Keratinocyte (primary cell): ENCODE measurements around the gene TRIM10. TPM values are rescaled to one million over a fixed set of nuclear protein-coding genes. Genes with fewer than 3 reads are reported as not detected.

Experiments
- DNase-seq: peaks from one replicate; pipeline ENCODE4 v3.0.0-alpha.2; 2011; ENCODE audit warnings: low read depth, missing footprints, low spot score
- FAIRE-seq: peaks from 2 replicates; lab custom pipeline; 2011; peaks lifted over from hg19 to GRCh38; lab: Jason Lieb, UNC
- H2AFZ ChIP-seq: 2 replicates; pipeline ENCODE4 v1.6.0; 2012; ENCODE audit warnings: low read length, control low read depth, inconsistent platforms; ENCODE audit not compliant: control insufficient read depth
- H3K27ac ChIP-seq: 2 replicates; pipeline ENCODE4 v1.5.1; 2011; ENCODE audit warnings: low read length; ENCODE audit not compliant: control insufficient read depth, insufficient read depth
- H3K27me3 ChIP-seq: 3 replicates; pipeline ENCODE4 v1.6.0; 2011; ENCODE audit warnings: low read length; ENCODE audit not compliant: control insufficient read depth, insufficient read depth; ENCODE audit errors: extremely low read depth
- H3K36me3 ChIP-seq, 2 experiments: 2 replicates in 1 of 2; 3 replicates in 1 of 2; pipeline ENCODE4 v1.5.1; 2011; ENCODE audit warnings: low read length in 2 of 2, mild to moderate bottlenecking in 1 of 2; ENCODE audit not compliant: control insufficient read depth in 2 of 2, insufficient read depth in 2 of 2; ENCODE audit errors: extremely low read depth in 1 of 2
- H3K4me1 ChIP-seq: 3 replicates; pipeline ENCODE4 v1.5.1; 2011; ENCODE audit warnings: low read length; ENCODE audit not compliant: control insufficient read depth, insufficient read depth; ENCODE audit errors: extremely low read depth
- H3K4me2 ChIP-seq: 3 replicates; pipeline ENCODE4 v1.6.0; 2011; ENCODE audit warnings: low read depth, low read length; ENCODE audit not compliant: control insufficient read depth, insufficient read depth; ENCODE audit errors: extremely low read depth
- H3K4me3 ChIP-seq, 3 experiments: fragments of 200-600 bp in 1 of 3; sonication (generic) in 1 of 3; 2 replicates in 2 of 3; 3 replicates in 1 of 3; pipeline ENCODE4 v1.5.1; 2011 to 2016; ENCODE audit warnings: low read length in 3 of 3, mild to moderate bottlenecking in 3 of 3, control low read depth in 2 of 3, inconsistent platforms in 1 of 3, low read depth in 1 of 3, mixed read lengths in 1 of 3, mixed run types in 1 of 3, moderate library complexity in 1 of 3; ENCODE audit not compliant: control insufficient read depth in 2 of 3, insufficient read depth in 2 of 3; ENCODE audit errors: extremely low read depth in 1 of 3
- H3K79me2 ChIP-seq: 2 replicates; pipeline ENCODE4 v1.6.0; 2012; ENCODE audit warnings: low read length; ENCODE audit not compliant: control insufficient read depth, insufficient read depth
- H3K9ac ChIP-seq: 3 replicates; pipeline ENCODE4 v1.6.0; 2011; ENCODE audit warnings: low read length; ENCODE audit not compliant: control insufficient read depth, insufficient read depth; ENCODE audit errors: extremely low read depth
- H3K9me1 ChIP-seq: 3 replicates; pipeline ENCODE4 v1.6.0; 2011; ENCODE audit warnings: low read length; ENCODE audit not compliant: control insufficient read depth, insufficient read depth; ENCODE audit errors: extremely low read depth
- H3K9me3 ChIP-seq: 2 replicates; pipeline ENCODE4 v1.5.1; 2012; ENCODE audit warnings: low read depth, low read length; ENCODE audit not compliant: control insufficient read depth
- H4K20me1 ChIP-seq: 3 replicates; pipeline ENCODE4 v1.6.0; 2011; ENCODE audit warnings: low read length; ENCODE audit not compliant: control insufficient read depth, insufficient read depth; ENCODE audit errors: extremely low read depth
- CTCF ChIP-seq, 3 experiments: IDR thresholded peaks in 1 of 3; conservative IDR thresholded peaks in 1 of 3; optimal IDR thresholded peaks in 1 of 3; 2 replicates in 2 of 3; 3 replicates in 1 of 3; pipeline versions ENCODE3 to v1.5.1; 2011; ENCODE audit warnings: low read length in 3 of 3, mild to moderate bottlenecking in 3 of 3, moderate library complexity in 2 of 3, control low read depth in 1 of 3, inconsistent platforms in 1 of 3; ENCODE audit not compliant: insufficient read depth in 2 of 3; ENCODE audit errors: extremely low read depth in 1 of 3
- EZH2 ChIP-seq: IDR thresholded peaks from one replicate; pipeline ENCODE4 v1.6.1; 2012; ENCODE audit warnings: inconsistent platforms, mild to moderate bottlenecking, low read length, moderate library complexity
- dilution Hi-C: fragments of 300-500 bp; cut with MboI; formaldehyde crosslinking; loops from one replicate; pipeline ENCODE4 v1.7.0; 2020; ENCODE audit warnings: low sequenced_read_pairs; ENCODE audit not compliant: extremely low pct_ligation_motif_present
- polyA plus RNA-seq, 5 experiments: library from polyadenylated mRNA; depleted of rRNA in 3 of 5; stranded (reverse) in 3 of 5; stranded (forward) in 1 of 5; unstranded in 1 of 5; fragments of >200 nt; gene quantifications; 1 replicate in 1 of 5; 2 replicates in 3 of 5; 3 replicates in 1 of 5; pipeline versions ENCODE4 v1.2.1 to v1.2.3, GENCODE V29; 2011 to 2012; ENCODE audit warnings: missing spikeins in 2 of 5, low read depth in 1 of 5, low replicate concordance in 1 of 5

Gene TRIM10
- polyA plus RNA-seq, 1 donor (not counting 4 experiments of a cell fraction or from before 2014, with no cell fraction given) = not detected

- no peak overlapping the region for H3K4me3 ChIP-seq
- H2AFZ ChIP-seq = no peak overlapping the region
- no peak overlapping the region for H3K9ac ChIP-seq
- FAIRE-seq (no peak), DNase-seq (no peak)
- TF ChIP-seq EZH2 (no peak), CTCF (optimal IDR thresholded peaks at IDR 0.05 in 1 of 3, IDR thresholded peaks at IDR 0.05 in 1 of 3, conservative IDR thresholded peaks at IDR 0.05 in 1 of 3; ENCODE audit: extremely low read depth in 1 of 3, insufficient read depth in 2 of 3, low read length in 3 of 3) (no peak)
- H3K79me2 ChIP-seq = peaks cover 8% of the 10 kb centered on the region
- H3K4me1 ChIP-seq = peaks cover 11% of the 10 kb centered on the region
- H3K36me3 ChIP-seq = peaks cover 32 to 34% of the 10 kb centered on the region in 2 experiments
- no peak overlapping the region for H3K27ac ChIP-seq
- no peaks in the 10 kb centered on the region for H3K9me1 ChIP-seq
- H3K27me3 ChIP-seq = no peaks in the 10 kb centered on the region
- dilution Hi-C loops = no loop called here
- no peaks in the 10 kb centered on the region for H3K9me3 ChIP-seq
- no peak overlapping the region for H3K4me2 ChIP-seq
- no peaks in the 10 kb centered on the region for H4K20me1 ChIP-seq
Observed at GRCh38 chr6:30196376-30196775, 35.4 kb upstream of the TRIM10 start.

- H3K79me2 ChIP-seq = peaks cover 7% of the 10 kb centered on the region
- no peak overlapping the region for H3K27ac ChIP-seq
- peaks cover 8% of the 10 kb centered on the region for H3K4me1 ChIP-seq
- H2AFZ ChIP-seq = no peak overlapping the region
- no peaks in the 10 kb centered on the region for H3K27me3 ChIP-seq
- no peaks in the 10 kb centered on the region for H3K9me1 ChIP-seq
- no peak for FAIRE-seq
- H3K9ac ChIP-seq = no peak overlapping the region
- no peak overlapping the region for H3K4me2 ChIP-seq
- no peak overlapping the region for H3K4me3 ChIP-seq
- peaks cover 32 to 34% of the 10 kb centered on the region in 2 experiments for H3K36me3 ChIP-seq
- TF ChIP-seq EZH2 (no peak), CTCF (optimal IDR thresholded peaks at IDR 0.05 in 1 of 3, IDR thresholded peaks at IDR 0.05 in 1 of 3, conservative IDR thresholded peaks at IDR 0.05 in 1 of 3; ENCODE audit: extremely low read depth in 1 of 3, insufficient read depth in 2 of 3, low read length in 3 of 3) (no peak)
- no peaks in the 10 kb centered on the region for H3K9me3 ChIP-seq
- DNase-seq = no peak
- H4K20me1 ChIP-seq = no peaks in the 10 kb centered on the region
- dilution Hi-C loops = no loop called here
Observed at GRCh38 chr6:30195951-30196350, 34.9 kb upstream of the TRIM10 start.
